ENCODE measurements around the gene USP24.

DNA sequence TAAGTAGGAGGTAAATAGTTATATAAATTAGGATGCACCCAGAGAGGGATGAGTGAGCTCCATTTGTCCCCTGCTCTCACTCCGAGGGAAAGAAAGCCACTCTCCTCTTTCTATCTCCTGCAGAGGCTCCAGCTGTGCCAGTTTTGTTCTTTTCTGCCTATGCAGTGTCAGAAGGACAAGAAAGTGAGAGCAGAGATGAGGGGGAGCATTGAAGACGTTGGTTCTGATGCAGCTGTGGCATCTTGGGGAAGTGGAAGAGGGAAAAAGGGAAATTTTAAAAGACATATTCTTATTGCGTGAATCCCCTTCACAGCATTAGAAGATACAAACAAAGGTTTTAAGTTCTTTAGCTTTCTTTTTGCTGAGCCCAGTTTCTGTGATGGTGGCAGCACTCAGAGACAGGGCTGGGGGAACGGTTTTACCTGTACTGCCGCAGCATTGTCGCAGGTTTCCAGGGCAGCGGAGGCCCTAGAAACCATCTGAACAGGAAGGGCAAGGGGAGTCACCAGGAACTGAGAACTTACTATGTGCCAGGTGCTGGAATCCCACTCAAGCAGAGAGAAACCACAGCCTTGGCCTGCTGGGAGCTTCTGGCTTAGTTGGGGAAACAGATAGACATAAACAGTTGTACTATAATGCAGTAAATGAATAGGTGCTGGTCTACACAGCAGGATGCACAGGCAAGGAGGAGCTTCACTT, 44.9 kb upstream of the USP24 start:
- TF ChIP-seq YY1 (IDR thresholded peaks at IDR 0.05; ENCODE audit: low read depth) = no peak
- no peak for TF ChIP-seq EGR1 (IDR thresholded peaks at IDR 0.05)

Data from Ishikawa (cell line).